Measurements from ENCODE around the gene GPX3. TPM values are rescaled to one million over a fixed set of nuclear protein-coding genes. Genes with fewer than 3 reads are reported as not detected.

GPX3 gene
- total and polyA plus RNA-seq, 2 experiments from 2014 or later: 28.0 to 48.9 TPM

DNA sequence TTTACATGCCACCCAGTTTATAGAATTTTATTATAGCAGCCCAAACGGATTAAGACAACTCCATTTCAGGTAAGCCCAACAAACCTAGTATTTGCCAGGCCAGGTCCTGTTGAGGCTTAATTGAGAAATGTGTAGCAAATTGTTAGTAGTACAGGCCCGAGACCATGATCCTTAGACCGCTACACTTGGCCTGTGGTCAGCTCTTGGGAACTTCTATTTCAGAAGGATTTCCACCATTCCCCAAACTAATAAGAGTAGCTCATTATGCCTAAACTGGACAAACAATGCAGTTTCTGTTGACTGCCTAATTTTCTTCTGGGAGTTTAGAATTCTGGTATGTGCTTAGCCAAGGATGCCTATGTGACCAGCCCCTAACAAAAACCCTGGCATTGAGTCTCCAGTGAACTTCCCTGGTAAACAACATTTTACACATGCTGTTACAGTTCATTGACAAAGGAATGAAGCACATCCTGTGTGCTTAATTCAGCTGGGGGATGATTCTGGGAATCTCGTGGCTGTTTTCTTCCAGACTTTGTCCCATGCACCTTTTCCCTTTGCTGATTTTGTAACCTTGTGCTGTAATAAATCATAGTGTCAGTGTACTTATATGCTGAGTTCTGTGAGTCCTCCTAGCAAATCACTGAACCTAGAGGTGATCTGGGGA lies 5.6 kb upstream of the GPX3 start:
- Mint-ChIP-seq H3K4me3 (no peak overlapping the region), H3K27ac (no peak overlapping the region), H3K36me3 (ENCODE audit: low read depth) (no peaks in the 10 kb centered on the region), H3K4me1 (no peaks in the 10 kb centered on the region; the same call in 2 of the 3 replicates), H3K9me3 (no peaks in the 10 kb centered on the region), H3K27me3 (ENCODE audit: insufficient read depth, low read depth, poor library complexity) (peaks cover 2% of the 10 kb centered on the region)
- H3F3A ChIP-seq (replicated peaks; ENCODE audit: low read depth): no peaks in the 10 kb centered on the region
- H3K4me2 ChIP-seq: no peak overlapping the region
- no peak for DNase-seq (ENCODE audit: low spot score)
- ATAC-seq: no peak
- peaks cover 5% of the 10 kb centered on the region; the same call in 1 of the 2 replicates for H3K27me3 ChIP-seq (ENCODE audit: insufficient read depth)
- no peaks in the 10 kb centered on the region for H3K79me2 ChIP-seq (replicated peaks; ENCODE audit: insufficient read depth)
- H3K36me3 ChIP-seq (ENCODE audit: insufficient read depth): no peaks in the 10 kb centered on the region
- H3K27ac ChIP-seq (ENCODE audit: low read depth): no peak overlapping the region
- no peaks in the 10 kb centered on the region for H3K9me2 ChIP-seq (ENCODE audit: insufficient read depth)
- H3K4me3 ChIP-seq: no peak overlapping the region
- H3K4me1 ChIP-seq (ENCODE audit: insufficient read depth): no peaks in the 10 kb centered on the region
- no peak for TF ChIP-seq STAT1 (IDR thresholded peaks at IDR 0.05; ENCODE audit: unreplicated experiment)
- no peak for TF ChIP-seq EZH2 (IDR thresholded peaks at IDR 0.05; ENCODE audit: low read depth, unreplicated experiment)
- TF ChIP-seq, protein P1, sequence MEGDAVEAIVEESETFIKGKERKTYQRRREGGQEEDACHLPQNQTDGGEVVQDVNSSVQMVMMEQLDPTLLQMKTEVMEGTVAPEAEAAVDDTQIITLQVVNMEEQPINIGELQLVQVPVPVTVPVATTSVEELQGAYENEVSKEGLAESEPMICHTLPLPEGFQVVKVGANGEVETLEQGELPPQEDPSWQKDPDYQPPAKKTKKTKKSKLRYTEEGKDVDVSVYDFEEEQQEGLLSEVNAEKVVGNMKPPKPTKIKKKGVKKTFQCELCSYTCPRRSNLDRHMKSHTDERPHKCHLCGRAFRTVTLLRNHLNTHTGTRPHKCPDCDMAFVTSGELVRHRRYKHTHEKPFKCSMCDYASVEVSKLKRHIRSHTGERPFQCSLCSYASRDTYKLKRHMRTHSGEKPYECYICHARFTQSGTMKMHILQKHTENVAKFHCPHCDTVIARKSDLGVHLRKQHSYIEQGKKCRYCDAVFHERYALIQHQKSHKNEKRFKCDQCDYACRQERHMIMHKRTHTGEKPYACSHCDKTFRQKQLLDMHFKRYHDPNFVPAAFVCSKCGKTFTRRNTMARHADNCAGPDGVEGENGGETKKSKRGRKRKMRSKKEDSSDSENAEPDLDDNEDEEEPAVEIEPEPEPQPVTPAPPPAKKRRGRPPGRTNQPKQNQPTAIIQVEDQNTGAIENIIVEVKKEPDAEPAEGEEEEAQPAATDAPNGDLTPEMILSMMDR (conservative IDR thresholded peaks at IDR 0.05; ENCODE audit: low read depth in 2 of 2): no peak
- TF ChIP-seq, protein P2, sequence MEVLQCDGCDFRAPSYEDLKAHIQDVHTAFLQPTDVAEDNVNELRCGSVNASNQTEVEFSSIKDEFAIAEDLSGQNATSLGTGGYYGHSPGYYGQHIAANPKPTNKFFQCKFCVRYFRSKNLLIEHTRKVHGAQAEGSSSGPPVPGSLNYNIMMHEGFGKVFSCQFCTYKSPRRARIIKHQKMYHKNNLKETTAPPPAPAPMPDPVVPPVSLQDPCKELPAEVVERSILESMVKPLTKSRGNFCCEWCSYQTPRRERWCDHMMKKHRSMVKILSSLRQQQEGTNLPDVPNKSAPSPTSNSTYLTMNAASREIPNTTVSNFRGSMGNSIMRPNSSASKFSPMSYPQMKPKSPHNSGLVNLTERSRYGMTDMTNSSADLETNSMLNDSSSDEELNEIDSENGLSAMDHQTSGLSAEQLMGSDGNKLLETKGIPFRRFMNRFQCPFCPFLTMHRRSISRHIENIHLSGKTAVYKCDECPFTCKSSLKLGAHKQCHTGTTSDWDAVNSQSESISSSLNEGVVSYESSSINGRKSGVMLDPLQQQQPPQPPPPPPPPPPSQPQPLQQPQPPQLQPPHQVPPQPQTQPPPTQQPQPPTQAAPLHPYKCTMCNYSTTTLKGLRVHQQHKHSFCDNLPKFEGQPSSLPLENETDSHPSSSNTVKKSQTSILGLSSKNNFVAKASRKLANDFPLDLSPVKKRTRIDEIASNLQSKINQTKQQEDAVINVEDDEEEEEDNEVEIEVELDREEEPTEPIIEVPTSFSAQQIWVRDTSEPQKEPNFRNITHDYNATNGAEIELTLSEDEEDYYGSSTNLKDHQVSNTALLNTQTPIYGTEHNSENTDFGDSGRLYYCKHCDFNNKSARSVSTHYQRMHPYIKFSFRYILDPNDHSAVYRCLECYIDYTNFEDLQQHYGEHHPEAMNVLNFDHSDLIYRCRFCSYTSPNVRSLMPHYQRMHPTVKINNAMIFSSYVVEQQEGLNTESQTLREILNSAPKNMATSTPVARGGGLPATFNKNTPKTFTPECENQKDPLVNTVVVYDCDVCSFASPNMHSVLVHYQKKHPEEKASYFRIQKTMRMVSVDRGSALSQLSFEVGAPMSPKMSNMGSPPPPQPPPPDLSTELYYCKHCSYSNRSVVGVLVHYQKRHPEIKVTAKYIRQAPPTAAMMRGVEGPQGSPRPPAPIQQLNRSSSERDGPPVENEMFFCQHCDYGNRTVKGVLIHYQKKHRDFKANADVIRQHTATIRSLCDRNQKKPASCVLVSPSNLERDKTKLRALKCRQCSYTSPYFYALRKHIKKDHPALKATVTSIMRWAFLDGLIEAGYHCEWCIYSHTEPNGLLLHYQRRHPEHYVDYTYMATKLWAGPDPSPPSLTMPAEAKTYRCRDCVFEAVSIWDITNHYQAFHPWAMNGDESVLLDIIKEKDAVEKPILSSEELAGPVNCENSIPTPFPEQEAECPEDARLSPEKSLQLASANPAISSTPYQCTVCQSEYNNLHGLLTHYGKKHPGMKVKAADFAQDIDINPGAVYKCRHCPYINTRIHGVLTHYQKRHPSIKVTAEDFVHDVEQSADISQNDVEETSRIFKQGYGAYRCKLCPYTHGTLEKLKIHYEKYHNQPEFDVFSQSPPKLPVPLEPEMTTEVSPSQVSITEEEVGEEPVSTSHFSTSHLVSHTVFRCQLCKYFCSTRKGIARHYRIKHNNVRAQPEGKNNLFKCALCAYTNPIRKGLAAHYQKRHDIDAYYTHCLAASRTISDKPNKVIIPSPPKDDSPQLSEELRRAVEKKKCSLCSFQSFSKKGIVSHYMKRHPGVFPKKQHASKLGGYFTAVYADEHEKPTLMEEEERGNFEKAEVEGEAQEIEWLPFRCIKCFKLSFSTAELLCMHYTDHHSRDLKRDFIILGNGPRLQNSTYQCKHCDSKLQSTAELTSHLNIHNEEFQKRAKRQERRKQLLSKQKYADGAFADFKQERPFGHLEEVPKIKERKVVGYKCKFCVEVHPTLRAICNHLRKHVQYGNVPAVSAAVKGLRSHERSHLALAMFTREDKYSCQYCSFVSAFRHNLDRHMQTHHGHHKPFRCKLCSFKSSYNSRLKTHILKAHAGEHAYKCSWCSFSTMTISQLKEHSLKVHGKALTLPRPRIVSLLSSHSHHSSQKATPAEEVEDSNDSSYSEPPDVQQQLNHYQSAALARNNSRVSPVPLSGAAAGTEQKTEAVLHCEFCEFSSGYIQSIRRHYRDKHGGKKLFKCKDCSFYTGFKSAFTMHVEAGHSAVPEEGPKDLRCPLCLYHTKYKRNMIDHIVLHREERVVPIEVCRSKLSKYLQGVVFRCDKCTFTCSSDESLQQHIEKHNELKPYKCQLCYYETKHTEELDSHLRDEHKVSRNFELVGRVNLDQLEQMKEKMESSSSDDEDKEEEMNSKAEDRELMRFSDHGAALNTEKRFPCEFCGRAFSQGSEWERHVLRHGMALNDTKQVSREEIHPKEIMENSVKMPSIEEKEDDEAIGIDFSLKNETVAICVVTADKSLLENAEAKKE (CRISPR knock-in tag; IDR thresholded peaks at IDR 0.05): no peak
- TF ChIP-seq JUNB (IDR thresholded peaks at IDR 0.05; ENCODE audit: unreplicated experiment): no peak
- TF ChIP-seq POLR2AphosphoS5 (IDR thresholded peaks at IDR 0.05; ENCODE audit: low read depth): no peak
- no peak for TF ChIP-seq ZNF331 (CRISPR knock-in tag; IDR thresholded peaks at IDR 0.05; ENCODE audit: low read depth)
- TF ChIP-seq, protein P3, sequence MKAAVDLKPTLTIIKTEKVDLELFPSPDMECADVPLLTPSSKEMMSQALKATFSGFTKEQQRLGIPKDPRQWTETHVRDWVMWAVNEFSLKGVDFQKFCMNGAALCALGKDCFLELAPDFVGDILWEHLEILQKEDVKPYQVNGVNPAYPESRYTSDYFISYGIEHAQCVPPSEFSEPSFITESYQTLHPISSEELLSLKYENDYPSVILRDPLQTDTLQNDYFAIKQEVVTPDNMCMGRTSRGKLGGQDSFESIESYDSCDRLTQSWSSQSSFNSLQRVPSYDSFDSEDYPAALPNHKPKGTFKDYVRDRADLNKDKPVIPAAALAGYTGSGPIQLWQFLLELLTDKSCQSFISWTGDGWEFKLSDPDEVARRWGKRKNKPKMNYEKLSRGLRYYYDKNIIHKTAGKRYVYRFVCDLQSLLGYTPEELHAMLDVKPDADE (IDR thresholded peaks at IDR 0.05): no peak
- TF ChIP-seq CREB1 (CRISPR knock-in tag; IDR thresholded peaks at IDR 0.05; ENCODE audit: low read depth): no peak
- TF ChIP-seq ZNF114 (CRISPR knock-in tag; IDR thresholded peaks at IDR 0.05): no peak
- TF ChIP-seq EZH2phosphoT487 (IDR thresholded peaks at IDR 0.05; ENCODE audit: unreplicated experiment): no peak
- TF ChIP-seq, protein P4, sequence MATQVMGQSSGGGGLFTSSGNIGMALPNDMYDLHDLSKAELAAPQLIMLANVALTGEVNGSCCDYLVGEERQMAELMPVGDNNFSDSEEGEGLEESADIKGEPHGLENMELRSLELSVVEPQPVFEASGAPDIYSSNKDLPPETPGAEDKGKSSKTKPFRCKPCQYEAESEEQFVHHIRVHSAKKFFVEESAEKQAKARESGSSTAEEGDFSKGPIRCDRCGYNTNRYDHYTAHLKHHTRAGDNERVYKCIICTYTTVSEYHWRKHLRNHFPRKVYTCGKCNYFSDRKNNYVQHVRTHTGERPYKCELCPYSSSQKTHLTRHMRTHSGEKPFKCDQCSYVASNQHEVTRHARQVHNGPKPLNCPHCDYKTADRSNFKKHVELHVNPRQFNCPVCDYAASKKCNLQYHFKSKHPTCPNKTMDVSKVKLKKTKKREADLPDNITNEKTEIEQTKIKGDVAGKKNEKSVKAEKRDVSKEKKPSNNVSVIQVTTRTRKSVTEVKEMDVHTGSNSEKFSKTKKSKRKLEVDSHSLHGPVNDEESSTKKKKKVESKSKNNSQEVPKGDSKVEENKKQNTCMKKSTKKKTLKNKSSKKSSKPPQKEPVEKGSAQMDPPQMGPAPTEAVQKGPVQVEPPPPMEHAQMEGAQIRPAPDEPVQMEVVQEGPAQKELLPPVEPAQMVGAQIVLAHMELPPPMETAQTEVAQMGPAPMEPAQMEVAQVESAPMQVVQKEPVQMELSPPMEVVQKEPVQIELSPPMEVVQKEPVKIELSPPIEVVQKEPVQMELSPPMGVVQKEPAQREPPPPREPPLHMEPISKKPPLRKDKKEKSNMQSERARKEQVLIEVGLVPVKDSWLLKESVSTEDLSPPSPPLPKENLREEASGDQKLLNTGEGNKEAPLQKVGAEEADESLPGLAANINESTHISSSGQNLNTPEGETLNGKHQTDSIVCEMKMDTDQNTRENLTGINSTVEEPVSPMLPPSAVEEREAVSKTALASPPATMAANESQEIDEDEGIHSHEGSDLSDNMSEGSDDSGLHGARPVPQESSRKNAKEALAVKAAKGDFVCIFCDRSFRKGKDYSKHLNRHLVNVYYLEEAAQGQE (IDR thresholded peaks at IDR 0.05; ENCODE audit: unreplicated experiment): no peak
- no peak for TF ChIP-seq NANOG (IDR thresholded peaks at IDR 0.05; ENCODE audit: borderline replicate concordance)
- H4K20me1 ChIP-seq (replicated peaks; ENCODE audit: insufficient read depth): no peaks in the 10 kb centered on the region
- H2AFZ ChIP-seq: no peak overlapping the region
